Measurements from ENCODE around the gene FURIN. TPM values are rescaled to one million over a fixed set of nuclear protein-coding genes. Genes with fewer than 3 reads are reported as not detected.

Gene FURIN
- total RNA-seq, 2 experiments from 2014 or later = 97.4 to 104 TPM

DNA sequence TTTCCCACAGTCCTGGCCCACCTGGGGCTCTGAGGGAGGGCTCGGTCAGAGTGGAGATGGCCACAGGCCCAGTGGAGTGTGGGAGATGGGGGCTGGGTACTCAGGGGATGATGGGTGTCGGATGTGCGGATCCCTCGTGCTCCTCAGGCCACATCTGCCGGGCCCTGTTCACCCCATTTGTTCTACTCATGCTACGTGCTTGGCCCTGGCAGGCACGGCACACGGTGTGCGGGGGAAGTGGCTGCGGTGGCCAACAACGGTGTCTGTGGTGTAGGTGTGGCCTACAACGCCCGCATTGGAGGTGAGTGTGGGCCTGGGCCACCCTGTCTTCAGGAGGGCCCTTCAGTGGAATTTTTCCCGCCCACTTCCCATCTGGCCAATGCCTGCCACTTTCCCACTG lies 8.9 kb downstream of the FURIN start:
- H3K36me3 ChIP-seq (ENCODE audit: insufficient read depth, low read length) = peaks cover 61% of the 10 kb centered on the region
- CTCF ChIA-PET = no interaction called here
- no peaks in the 10 kb centered on the region for H3K27me3 ChIP-seq (ENCODE audit: control insufficient read depth in 1 of 2, insufficient read depth in 2 of 2, low read length in 2 of 2)
- H3K4me1 ChIP-seq (ENCODE audit: insufficient read depth, low read length) = peaks cover 22% of the 10 kb centered on the region
- no peak overlapping the region for H3K27ac ChIP-seq (ENCODE audit: low read depth in 1 of 2, low read length in 2 of 2)
- H3K27me3 Mint-ChIP-seq = no peaks in the 10 kb centered on the region
- POLR2A ChIA-PET = no interaction called here
- peaks cover 58% of the 10 kb centered on the region for H3K36me3 Mint-ChIP-seq (ENCODE audit: low read depth)
- H3K4me1 Mint-ChIP-seq (ENCODE audit: low read depth) = peaks cover 14% of the 10 kb centered on the region
- no peaks in the 10 kb centered on the region for H3K9me3 ChIP-seq (ENCODE audit: control insufficient read depth in 1 of 2, insufficient read depth in 1 of 2, low read length in 2 of 2)
- ATAC-seq (ENCODE audit: poor library complexity) (no peak), DNase-seq (peak in 1 of 14 experiments; percentile 12)
- no peak overlapping the region for H3K4me3 ChIP-seq (ENCODE audit: low read length)
- no peak overlapping the region for H3K27ac Mint-ChIP-seq
- no peak overlapping the region for H3K4me3 Mint-ChIP-seq
- H3K9me3 Mint-ChIP-seq = no peaks in the 10 kb centered on the region
- TF ChIP-seq, protein P1, sequence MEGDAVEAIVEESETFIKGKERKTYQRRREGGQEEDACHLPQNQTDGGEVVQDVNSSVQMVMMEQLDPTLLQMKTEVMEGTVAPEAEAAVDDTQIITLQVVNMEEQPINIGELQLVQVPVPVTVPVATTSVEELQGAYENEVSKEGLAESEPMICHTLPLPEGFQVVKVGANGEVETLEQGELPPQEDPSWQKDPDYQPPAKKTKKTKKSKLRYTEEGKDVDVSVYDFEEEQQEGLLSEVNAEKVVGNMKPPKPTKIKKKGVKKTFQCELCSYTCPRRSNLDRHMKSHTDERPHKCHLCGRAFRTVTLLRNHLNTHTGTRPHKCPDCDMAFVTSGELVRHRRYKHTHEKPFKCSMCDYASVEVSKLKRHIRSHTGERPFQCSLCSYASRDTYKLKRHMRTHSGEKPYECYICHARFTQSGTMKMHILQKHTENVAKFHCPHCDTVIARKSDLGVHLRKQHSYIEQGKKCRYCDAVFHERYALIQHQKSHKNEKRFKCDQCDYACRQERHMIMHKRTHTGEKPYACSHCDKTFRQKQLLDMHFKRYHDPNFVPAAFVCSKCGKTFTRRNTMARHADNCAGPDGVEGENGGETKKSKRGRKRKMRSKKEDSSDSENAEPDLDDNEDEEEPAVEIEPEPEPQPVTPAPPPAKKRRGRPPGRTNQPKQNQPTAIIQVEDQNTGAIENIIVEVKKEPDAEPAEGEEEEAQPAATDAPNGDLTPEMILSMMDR (IDR thresholded peaks at IDR 0.05) = no peak
- intact Hi-C loops (cut with DNase I, micrococcal nuclease) = loop anchor here in 1 of 2 experiments (10.0 kb wide), 1 partner anchor 163 kb away; the partner anchor contains the start of gene BLM

DNA sequence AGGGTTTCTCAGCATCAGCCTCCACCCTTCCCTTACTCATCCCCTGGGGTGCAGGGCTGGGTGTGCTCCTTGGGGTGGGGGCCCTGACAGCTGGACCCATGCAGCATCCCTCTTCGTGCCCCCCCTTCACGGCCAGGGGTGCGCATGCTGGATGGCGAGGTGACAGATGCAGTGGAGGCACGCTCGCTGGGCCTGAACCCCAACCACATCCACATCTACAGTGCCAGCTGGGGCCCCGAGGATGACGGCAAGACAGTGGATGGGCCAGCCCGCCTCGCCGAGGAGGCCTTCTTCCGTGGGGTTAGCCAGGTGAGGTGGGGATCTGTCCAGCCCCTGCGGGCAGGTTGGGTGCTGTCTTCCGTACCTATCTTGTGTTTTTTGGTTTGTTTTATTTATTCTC lies 9.6 kb downstream of the FURIN start:
- intact Hi-C loops (cut with DNase I, micrococcal nuclease) = loop anchor here in 1 of 2 experiments (10.0 kb wide), 1 partner anchor 163 kb away; the partner anchor contains the start of gene BLM
- Histone ChIP-seq H3K4me1 (ENCODE audit: insufficient read depth, low read length) (peaks cover 15% of the 10 kb centered on the region), H3K36me3 (ENCODE audit: insufficient read depth, low read length) (peaks cover 61% of the 10 kb centered on the region), H3K4me3 (ENCODE audit: low read length) (no peak overlapping the region), H3K9me3 (ENCODE audit: control insufficient read depth in 1 of 2, insufficient read depth in 1 of 2, low read length in 2 of 2) (no peaks in the 10 kb centered on the region), H3K27ac (ENCODE audit: low read depth in 1 of 2, low read length in 2 of 2) (no peak overlapping the region), H3K27me3 (ENCODE audit: control insufficient read depth in 1 of 2, insufficient read depth in 2 of 2, low read length in 2 of 2) (no peaks in the 10 kb centered on the region)
- ATAC-seq (ENCODE audit: poor library complexity) (no peak), DNase-seq (no peak)
- ChIA-PET CTCF (no interaction called here), POLR2A (no interaction called here)
- peak overlapping the region; percentile 6 for H3K4me3 Mint-ChIP-seq
- H3K27ac Mint-ChIP-seq = no peak overlapping the region
- H3K9me3 Mint-ChIP-seq = no peaks in the 10 kb centered on the region
- no peaks in the 10 kb centered on the region for H3K27me3 Mint-ChIP-seq
- H3K4me1 Mint-ChIP-seq (ENCODE audit: low read depth) = peaks cover 7% of the 10 kb centered on the region
- TF ChIP-seq, protein P1 (IDR thresholded peaks at IDR 0.05) = no peak
- peaks cover 51% of the 10 kb centered on the region for H3K36me3 Mint-ChIP-seq (ENCODE audit: low read depth)

DNA sequence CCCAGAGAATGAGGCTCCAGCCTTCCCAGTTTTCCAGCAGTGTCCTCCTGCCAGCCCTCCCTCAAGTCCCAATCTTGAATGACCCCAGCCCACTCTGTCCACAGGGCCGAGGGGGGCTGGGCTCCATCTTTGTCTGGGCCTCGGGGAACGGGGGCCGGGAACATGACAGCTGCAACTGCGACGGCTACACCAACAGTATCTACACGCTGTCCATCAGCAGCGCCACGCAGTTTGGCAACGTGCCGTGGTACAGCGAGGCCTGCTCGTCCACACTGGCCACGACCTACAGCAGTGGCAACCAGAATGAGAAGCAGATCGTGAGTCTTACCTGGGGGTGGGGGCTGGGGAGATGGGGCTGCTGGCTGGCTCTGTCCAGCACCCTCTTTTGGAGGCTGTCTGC lies 10.3 kb downstream of the FURIN start:
- ATAC-seq (ENCODE audit: poor library complexity) (no peak), DNase-seq (no peak)
- Histone ChIP-seq H3K4me3 (ENCODE audit: low read length) (no peak overlapping the region), H3K9me3 (ENCODE audit: control insufficient read depth in 1 of 2, insufficient read depth in 1 of 2, low read length in 2 of 2) (no peaks in the 10 kb centered on the region), H3K27ac (ENCODE audit: low read depth in 1 of 2, low read length in 2 of 2) (no peak overlapping the region), H3K4me1 (ENCODE audit: insufficient read depth, low read length) (peaks cover 10% of the 10 kb centered on the region), H3K27me3 (ENCODE audit: control insufficient read depth in 1 of 2, insufficient read depth in 2 of 2, low read length in 2 of 2) (no peaks in the 10 kb centered on the region), H3K36me3 (ENCODE audit: insufficient read depth, low read length) (peaks cover 61% of the 10 kb centered on the region)
- Mint-ChIP-seq H3K4me1 (ENCODE audit: low read depth) (peaks cover under 1% of the 10 kb centered on the region), H3K36me3 (ENCODE audit: low read depth) (peaks cover 49% of the 10 kb centered on the region), H3K4me3 (no peak overlapping the region), H3K27me3 (no peaks in the 10 kb centered on the region), H3K27ac (no peak overlapping the region), H3K9me3 (no peaks in the 10 kb centered on the region)
- TF ChIP-seq, protein P1 (IDR thresholded peaks at IDR 0.05) = no peak
- ChIA-PET POLR2A (no interaction called here), CTCF (no interaction called here)
- intact Hi-C loops (cut with DNase I, micrococcal nuclease) = loop anchor here in 1 of 2 experiments (10.0 kb wide), 1 partner anchor 164 kb away; the partner anchor contains the start of gene BLM

Measured in CD4-positive, alpha-beta T cell (primary cell).